IPS-NIHi7 (cell line): ENCODE measurements around the gene TMEM163.
"Not testable (repeated sequence)": the region's sequence is repeated elsewhere in the genome, so short reads cannot be mapped to it uniquely, and the experiment has no call there.

Experiments used
- DNase-seq: peaks from one replicate; pipeline ENCODE4 v3.0.0; 2012; ENCODE audit warnings: mixed read lengths; ENCODE audit errors: extremely low spot score

Gene TMEM163

DNA sequence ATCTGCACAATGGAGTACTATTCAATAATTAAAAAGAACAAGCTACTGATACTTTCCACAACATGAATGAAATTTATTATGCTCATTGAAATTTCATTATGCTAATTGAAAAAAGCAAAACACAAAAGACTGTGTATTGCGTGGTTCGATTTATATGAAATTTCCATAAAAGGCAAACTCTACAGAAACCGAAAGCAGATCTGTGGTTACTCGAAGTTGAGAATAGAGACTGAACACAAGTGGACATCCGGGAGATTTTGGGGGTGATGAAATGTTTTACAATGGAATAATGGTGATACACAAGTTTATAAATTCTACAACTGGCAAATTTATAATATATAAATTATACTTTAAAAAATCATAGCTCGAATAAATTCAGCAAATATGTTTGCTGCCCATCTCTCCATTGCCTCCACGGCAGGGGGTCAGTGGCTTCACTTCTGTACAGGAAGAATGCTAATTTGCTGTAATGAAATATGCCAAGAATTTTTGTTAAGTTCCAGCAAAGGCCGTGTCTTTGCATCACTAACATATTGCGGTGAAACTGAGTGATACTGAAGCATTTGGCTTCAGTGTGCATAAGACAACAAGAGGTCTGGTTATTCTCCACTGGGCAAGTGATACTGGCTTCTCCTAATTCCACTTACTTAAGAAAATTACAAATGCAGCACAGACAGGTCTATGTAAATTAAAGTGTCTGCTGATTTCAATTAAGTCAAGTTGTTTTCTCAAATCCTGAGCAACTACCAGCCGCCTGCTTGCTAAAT, 96.7 kb downstream of the TMEM163 start:
- no peak for DNase-seq

DNA sequence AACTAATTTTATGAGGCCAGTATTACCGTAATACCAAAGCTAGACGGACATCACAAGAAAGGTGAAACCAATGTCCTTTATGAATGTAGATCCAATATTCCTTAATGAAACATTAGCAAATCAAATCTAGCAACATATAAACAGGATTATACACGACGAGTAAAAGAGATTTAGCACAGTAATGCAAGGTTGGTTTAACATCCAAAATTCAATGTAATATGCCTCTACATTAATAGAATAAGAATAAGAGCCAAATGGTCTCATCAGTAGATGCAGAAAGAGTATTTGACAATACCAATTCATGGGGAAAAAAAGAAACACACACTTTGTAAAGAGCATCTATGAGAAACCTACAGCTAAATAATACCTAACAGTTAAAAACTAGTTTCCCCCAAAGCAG, 99.5 kb downstream of the TMEM163 start:
- DNase-seq: no peak

DNA sequence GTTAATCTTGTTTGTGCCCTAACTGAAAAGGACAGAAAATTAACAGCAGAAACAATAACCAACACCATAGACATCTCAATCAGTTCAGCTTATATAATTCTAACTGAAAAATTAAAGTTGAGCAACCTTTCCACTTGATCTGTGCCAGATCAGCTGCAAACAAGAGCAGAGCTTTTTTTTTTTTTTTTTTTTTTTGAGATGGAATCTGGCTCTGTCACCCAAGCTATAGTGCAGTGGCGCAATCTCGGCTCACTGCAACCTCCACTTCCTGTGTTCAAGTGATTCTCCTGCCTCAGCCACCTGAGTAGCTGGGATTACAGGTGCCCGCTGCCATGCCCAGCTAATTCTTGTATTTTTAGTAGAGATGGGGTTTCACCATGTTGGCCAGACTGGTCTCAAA, 103.3 kb downstream of the TMEM163 start:
- DNase-seq: not testable (repeated sequence)

DNA sequence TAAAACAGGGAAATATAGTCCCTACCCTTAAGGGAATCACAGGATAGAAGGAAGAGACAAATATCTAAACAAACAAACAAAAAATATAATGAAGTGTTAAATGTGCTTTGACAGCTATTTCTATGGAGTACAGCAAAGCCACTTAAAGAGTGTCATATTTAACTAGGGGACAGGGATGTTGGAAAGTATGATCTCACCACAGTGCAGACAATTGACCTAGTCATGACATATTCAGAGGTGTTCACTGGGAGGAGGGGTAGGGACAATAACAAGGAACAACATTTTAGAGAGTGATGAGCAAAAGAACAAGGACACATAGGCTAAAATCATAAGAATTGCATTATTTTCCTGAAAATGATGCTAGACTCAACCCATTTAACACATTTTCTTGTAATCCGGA, 107.5 kb downstream of the TMEM163 start:
- DNase-seq: no peak

DNA sequence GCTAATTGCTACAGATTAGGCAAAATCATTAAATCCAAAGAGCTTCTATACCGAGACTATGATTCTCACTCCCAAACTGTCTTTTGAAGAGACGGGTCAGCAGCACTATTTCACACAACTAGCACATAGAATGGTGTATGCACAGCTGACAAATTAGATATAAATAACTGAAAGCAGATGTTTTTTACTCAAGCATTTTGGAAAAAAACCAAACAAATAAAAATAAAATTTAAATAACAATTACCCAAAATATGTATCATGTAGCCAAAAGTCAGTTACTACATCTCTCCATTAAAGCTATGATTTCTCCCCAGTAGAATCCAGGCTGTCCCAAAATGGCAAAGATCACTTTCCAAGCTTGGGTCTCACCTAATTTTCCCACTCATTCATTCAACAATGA, 107.9 kb downstream of the TMEM163 start:
- no peak for DNase-seq

DNA sequence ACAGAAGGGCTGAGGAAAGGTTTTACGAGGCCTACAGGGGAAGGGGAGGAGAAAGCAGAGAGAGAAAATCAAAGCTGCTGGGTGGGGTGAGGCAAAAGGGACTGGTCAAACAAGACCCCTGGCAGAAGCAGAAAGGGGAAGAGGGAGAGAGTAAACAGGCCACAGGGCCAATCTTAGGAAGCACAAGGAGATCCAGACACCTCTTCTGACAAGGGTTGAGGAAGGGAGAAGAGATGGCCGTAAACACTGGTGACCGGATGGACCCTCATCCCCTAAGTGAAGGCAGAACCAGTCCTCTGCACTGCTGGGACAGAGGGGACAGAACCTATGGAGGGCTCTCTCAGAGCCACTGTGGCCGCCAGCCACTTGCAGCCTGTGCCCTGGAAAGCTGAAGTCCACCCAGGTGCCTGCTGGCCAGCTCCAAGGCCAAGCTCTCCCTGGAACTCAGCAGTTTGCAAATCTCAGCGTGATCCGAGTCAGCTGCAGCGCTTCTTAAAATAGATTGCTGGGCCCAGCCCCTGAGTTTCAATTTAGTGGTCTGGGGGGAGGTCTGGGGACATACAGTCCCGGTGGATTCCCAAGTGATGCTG, 108.8 kb downstream of the TMEM163 start:
- DNase-seq: no peak

DNA sequence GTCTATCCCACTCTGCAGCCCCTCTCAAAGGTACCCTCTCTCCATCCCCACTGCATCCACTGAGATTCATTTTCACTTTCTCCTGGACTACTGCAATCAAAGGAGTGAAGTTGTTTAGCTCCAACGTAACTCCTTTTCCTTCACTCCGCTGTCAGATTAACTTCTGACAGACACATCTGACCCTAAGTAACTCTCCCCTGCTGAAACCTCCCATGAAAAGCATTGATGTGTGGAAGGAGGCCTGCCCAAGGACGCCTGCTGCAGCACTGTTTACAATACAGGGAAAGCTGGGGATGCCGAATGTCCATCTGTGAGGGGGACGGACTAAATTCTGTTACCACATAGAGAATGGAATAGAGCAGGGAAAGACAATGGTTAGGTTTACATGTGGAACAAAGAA, 114.8 kb downstream of the TMEM163 start:
- DNase-seq: no peak

DNA sequence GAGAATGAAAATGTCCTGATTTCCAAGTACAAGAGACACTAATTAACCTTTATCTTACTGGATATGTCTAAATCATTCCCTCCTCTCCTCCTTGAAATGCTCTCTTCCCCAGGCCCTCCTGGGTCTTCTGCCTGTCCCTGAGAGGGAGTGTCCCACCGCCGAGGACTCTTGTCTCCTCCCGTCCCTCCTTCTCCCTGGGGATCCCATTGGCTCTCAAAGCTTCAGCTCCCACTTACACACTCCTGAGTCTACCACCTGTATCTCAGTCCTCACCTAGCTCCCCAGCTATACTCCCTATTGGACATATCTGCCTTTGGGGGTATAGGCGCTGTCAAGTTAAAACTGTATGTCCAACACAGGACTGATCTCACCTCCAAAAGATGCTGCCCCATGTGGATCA, 116.1 kb downstream of the TMEM163 start:
- no peak for DNase-seq

DNA sequence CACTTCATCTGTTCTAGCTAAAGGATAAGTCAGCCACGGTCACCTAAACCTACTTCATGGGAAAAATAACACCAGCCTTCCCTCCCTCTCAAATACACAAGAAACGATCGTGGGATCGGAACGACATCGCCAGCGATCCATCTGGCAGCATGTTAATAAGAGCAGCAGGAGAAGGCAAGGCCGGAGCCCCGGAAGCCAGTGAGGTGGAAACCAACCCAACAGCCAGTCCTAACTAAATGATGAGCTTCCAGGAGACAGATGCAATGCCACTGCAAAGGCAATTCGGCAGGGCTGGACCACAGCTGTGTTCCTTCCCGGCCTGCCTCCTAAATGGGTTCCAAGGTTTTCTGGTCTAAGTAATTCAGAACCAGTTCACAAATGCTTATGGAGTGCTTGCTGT, 117.5 kb downstream of the TMEM163 start:
- DNase-seq: no peak

DNA sequence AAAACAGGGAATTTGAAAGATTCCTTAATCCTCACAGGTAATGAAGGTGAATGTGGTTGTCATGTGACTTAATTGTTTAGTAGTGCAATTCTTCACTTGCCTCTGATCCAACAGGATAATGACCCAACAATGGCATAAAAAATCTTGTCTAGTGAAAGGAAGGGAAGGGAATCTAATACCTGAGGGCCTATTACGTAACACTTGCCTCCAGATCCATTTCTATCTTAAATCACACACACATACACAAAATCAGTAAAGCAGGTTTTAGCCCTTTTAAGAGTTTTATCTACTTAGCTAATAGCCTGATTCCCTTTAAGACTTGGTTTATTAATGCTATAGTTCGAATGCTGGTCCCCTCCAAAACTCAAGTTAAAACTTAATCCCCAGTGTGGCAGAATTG, 118.6 kb downstream of the TMEM163 start:
- DNase-seq: no peak

DNA sequence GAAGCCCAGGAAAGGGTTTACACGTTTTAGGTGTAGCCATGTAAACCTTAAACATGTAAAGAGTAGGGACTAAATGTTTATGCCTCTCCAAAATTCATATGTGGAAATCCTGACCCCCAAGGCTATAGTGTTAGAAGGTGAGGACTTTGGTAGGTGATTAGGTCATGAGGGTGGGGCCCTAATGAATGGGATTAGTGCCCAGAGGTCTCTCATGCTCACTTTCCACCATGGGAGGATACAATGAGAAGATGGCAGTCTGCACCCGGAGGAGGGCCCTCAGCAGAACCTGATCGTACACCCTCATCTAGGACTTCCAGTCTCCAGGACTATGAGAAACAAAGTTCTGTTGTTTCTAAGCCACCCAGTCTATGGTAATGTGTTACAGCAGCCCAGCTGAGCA, 119.6 kb downstream of the TMEM163 start:
- no peak for DNase-seq

DNA sequence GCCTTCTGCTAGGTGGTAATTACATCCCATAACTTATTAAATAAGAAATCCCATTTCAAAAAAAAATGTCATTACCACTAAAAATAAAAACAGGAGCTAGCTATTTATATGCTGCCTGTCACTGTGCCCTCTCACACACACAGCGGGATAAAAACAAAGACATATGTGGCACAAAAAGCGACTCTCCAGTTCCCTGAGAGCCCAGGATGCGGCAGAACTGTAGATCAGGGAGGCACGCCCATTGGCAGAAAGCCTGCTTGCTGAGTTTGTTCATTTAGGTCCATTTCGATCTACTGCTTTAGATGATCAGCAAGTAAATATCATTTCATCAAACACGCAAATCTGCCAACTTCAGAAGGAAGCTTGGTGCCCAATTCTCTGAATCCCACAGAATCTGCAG, 124.4 kb downstream of the TMEM163 start:
- DNase-seq: no peak

DNA sequence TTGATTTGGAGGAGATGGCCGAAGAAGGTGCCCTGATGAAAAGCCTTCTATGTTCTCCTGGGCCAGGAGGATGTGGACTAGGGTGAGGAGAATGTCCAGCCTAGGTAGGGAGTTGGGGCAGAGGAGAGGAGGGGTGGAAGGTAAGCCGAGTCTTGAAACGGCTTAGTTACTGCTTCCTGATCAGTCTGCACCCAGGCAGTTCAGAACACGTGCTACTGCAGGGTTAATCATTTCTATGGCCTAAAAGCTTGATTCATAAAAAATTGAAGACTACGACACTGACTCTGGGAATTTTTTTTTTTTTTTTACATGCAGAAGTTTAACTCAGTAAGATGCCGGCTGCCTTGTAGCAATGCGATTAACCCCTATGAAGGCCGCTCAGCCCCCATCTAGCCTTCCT, 125.3 kb downstream of the TMEM163 start:
- DNase-seq: no peak

DNA sequence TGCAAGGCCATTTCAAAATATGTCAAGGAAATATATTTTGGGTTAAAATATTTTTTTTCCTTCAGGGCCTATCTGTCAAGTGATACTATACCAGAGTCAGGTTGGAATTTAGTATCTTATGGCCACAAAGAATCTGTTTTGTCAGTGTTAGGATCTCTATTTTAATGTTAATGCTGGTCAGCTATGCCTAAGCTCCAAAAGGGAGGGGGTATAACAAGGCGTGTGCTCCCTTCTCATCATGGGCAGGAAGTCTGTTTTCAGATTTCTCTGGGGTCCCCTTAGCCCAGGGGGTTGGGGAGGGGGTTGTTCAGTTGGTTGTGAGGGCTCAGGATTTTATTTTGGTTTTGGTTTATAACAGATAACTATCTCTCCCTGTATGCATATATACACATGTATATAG, 126.4 kb downstream of the TMEM163 start:
- DNase-seq: no peak

DNA sequence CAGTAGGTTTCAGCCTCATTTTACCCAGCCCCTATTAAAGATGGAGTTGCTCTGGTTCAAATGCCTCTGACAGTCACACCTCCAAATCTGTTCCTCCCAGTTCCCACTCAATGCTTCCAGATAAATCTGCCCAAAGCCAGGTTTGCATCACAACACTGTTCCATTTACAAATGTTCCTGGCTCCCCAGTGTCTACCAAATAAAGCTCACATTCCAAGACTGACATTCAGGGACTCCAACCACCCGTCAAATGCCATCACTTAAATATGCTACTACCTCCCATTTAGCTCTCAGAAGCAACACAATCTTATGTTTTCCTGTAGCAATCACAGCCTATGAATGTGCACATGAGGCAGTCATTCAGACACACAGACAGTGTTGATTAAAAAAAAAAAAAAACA, 127.3 kb downstream of the TMEM163 start:
- no peak for DNase-seq

DNA sequence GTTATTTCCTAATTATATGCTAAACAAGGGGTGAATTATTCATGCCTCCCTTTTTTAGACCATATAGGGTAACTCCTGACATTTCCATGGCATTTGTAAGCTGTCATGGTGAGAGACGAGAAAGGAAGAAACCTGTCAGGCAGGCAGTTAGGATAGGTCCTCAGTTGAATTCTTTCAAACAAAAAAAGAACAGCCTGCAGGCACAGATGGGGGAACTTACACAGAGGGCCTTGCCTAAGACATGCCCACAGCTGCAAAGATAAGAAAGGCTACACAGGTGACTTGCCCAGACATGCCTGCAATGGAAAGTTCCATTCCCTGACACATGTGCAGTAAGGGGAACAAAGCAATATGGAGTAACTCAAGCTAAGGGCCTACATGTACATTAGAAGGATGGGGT, 128.1 kb downstream of the TMEM163 start:
- DNase-seq: no peak

DNA sequence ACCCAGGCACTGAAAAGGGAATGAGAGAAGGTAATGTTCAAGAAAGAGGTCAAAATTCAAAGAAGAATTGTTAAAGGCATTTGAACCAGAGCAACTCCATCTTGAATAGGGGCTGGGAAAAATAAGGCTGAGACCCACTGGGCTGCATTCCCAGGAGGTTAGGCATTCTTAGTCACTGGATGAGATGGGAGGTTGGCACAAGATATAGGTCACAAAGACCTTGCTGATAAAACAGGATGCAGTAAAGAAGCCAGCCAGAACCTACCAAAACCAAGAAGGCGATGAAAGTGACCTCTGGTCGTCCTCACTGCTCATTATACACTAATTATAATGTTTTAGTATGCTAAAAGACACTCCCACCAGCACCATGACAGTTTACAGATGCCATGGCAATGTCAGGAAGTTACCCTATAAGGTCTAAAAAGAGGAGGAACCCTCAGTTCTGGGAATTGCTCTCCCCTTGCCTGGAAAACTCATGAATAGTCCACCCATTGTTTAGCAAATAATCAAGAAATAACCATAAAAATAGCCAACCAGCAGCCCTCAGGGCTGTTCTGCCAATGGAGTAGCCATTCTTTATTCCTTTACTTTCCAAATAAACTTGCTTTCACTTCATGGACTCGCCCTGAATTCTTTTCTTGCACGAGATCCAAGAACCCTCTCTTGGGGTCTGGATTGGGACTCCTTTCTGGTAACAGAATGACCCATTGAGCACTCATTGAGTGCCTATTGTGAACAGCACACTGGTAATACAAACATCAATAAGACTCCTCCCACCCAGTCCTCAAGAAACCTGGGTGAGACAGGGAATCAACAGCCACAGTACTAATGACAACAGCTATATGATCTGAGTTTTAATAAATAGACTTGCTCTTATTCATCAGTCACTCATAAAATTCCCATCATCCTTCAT, 129.4 kb downstream of the TMEM163 start:
- not testable (repeated sequence) for DNase-seq

DNA sequence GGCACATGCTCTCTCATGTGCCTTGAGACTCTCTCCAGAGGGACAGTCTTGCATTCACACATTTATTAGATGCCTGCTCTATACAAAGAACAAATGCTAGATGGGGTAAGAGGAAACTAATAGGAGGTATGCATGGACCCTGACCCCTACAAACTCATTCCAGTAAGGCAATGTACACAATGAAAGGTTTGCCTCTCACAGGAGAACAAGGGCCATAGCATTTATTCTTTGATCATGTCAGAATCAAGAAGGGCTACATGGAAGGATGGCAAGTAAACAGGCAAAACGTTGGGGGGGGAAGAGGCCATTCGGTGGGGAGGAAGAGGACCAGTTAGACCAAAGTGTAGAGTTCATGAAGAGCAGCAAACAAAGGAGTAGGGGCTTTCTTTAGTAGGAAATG, 130.2 kb downstream of the TMEM163 start:
- no peak for DNase-seq

DNA sequence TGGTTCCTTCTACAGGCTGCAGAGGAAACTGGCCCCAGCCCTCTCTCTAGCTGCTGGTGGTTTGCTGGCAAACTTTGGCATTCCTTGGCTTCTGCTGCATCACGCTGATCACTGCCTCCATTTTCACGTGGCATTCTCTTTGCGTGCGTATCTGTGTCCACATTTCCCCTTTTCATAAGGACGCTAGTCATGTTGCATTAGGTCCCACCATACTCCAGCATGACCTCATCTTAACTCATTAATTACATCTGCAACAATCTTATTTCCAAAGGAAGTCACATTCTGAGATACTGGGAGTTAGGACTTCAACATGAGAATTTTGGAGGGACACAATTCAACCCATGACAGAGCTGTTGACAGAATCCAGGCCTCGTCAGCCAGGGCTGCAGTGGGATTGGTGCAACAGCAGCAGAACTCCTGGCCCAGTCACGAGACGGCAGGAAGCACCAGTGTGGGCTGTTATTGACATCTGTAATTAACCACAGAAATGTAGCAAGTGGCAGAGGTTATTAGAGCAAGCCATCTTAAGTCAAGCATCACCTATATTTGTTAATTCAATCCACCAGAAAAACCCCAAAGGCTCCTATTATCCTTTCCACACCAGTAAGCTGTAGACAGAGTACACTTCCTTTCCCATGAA, 132.4 kb downstream of the TMEM163 start:
- DNase-seq: no peak

DNA sequence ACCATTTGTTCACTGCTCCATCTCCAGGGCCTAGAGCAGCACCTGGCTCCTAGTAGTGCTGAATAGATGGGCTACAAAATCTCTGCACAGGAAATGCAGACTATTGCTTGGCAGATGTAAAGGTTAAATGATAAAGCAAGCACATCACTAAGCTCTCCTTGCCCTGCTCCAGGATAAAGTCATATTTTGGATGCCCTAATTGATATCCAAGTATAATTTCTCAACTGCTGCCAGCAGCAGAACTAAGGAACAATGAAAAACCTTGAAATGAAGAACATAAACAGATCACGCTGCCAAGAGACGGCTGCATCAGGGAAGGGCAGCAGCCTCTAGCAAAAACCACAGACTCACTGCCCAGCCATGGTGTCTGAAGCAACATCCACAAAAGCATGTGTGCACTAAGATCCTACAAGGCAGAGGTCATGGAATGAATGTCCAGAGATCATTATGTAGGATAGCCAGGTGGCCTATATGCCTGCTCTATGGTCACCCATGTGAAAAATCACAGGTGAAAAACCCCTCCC, 134.7 kb downstream of the TMEM163 start:
- no peak for DNase-seq

DNA sequence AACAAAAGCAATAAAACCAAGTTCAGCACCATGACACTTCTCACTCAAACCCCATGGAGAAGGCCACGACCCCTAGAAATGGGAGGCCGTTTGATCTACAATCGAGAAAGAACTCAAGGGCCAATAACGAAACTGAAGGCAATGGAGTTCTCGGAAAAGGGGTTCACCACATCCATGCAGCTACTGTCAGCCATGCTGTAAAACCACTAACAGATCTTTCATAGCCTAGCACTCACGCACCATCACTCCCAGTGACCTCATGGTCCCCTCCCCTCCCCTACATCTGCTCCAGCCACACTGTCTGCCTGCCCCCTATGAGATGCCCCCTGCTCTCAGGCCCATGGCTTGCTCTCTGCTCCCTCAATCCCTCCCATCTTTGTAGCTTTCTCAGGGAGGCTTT, 135.3 kb downstream of the TMEM163 start:
- DNase-seq: no peak

DNA sequence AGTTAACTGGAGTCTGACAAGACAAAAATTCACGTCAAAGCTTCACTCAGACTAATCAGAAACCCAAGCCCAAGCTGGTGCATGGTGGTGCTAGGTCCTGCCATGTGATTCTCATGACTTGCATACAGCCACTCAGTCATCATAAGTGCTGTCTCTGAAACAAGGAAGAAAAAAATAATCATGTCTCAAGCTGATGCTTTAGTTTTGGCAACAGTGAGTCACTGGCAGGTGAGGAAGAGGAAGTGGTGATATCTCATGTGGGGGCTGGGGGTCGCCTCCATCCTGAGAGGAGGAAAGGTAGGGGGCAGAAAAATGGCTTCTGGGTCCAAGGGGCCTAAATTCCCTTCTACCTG, 136.3 kb downstream of the TMEM163 start:
- DNase-seq: no peak
